ENCODE results near the gene SEMA6A. TPM values are rescaled to one million over a fixed set of nuclear protein-coding genes. Genes with fewer than 3 reads are reported as not detected.

SEMA6A gene
- total and polyA plus RNA-seq, 12 donors, result 2.9 to 11.3 (median 7.8) TPM

DNA sequence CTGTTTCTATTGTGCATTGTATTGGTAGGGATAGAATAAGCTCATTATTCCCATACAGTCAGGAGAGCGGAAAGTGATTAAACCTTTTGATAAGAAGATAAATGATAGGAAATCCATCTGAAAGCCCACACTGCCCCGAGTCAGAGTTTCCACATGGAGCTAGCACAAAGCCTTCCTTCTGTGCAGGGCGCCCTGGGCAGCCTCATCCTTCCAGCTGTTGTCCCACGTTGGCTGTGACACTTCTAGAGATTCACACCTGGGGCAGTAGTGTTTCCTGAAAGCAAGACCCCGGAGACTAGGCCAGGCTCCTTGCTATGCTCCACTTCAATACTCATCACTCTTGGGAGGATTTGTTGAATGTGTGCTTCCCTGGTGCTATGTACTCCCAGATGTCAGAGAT is 172.4 kb downstream of the SEMA6A start:
- Histone ChIP-seq H3K4me3 (no peak overlapping the region), H3K36me3 (peaks cover 0 to 6% (median 0%) of the 10 kb centered on the region in 9 donors), H3K27ac (no peak overlapping the region), H3K27me3 (no peaks in the 10 kb centered on the region), H3K4me1 (peaks cover 0 to 22% (median 9%) of the 10 kb centered on the region in 9 donors), H3K9me3 (no peaks in the 10 kb centered on the region)
- no peak for DNase-seq
- peak in 2 of 8 donors; percentile 26 to 50 for ATAC-seq
- TF ChIP-seq, protein P1, sequence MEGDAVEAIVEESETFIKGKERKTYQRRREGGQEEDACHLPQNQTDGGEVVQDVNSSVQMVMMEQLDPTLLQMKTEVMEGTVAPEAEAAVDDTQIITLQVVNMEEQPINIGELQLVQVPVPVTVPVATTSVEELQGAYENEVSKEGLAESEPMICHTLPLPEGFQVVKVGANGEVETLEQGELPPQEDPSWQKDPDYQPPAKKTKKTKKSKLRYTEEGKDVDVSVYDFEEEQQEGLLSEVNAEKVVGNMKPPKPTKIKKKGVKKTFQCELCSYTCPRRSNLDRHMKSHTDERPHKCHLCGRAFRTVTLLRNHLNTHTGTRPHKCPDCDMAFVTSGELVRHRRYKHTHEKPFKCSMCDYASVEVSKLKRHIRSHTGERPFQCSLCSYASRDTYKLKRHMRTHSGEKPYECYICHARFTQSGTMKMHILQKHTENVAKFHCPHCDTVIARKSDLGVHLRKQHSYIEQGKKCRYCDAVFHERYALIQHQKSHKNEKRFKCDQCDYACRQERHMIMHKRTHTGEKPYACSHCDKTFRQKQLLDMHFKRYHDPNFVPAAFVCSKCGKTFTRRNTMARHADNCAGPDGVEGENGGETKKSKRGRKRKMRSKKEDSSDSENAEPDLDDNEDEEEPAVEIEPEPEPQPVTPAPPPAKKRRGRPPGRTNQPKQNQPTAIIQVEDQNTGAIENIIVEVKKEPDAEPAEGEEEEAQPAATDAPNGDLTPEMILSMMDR (IDR thresholded peaks at IDR 0.05), result no peak
- intact Hi-C loops (cut with DNase I), result loop anchor here in 1 of 10 donors (5.0 kb wide), 1 partner anchor 35 kb away; no protein-coding TSS in a partner anchor
- WGBS, 2 donors, result 74% methylated on average over 5 of the region's 5 CpGs

DNA sequence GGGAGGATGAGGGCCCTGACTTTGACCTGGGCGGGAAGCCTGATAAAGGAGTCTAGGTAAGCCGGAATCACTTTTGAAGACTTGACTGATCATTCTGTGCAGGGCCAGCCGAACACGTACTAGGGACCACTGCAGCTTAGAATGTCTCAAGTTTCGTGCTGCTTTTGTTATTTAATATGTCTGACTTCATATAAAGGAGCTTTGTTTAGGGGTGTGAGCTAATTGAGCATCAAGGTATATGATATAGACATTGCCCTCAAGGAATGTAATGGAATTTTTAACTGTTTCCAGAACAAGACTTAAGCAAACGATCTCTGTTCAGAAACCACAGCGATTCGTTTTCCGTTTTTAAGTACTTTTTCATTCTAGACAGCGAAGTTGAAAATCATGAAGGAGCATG is 173.0 kb downstream of the SEMA6A start:
- Histone ChIP-seq H3K36me3 (peaks cover 0 to 6% (median 0%) of the 10 kb centered on the region in 9 donors), H3K27ac (no peak overlapping the region), H3K4me3 (no peak overlapping the region), H3K4me1 (peaks cover 0 to 26% (median 13%) of the 10 kb centered on the region in 9 donors), H3K9me3 (no peaks in the 10 kb centered on the region), H3K27me3 (no peaks in the 10 kb centered on the region)
- TF ChIP-seq, protein P1 (IDR thresholded peaks at IDR 0.05), result no peak
- ATAC-seq (no peak), DNase-seq (no peak)
- WGBS, 2 donors, result 94 to 95% methylated on average over 10 of the region's 10 CpGs
- intact Hi-C loops (cut with DNase I), result loop anchor here in 1 of 10 donors (5.0 kb wide), 1 partner anchor 36 kb away; no protein-coding TSS in a partner anchor

DNA sequence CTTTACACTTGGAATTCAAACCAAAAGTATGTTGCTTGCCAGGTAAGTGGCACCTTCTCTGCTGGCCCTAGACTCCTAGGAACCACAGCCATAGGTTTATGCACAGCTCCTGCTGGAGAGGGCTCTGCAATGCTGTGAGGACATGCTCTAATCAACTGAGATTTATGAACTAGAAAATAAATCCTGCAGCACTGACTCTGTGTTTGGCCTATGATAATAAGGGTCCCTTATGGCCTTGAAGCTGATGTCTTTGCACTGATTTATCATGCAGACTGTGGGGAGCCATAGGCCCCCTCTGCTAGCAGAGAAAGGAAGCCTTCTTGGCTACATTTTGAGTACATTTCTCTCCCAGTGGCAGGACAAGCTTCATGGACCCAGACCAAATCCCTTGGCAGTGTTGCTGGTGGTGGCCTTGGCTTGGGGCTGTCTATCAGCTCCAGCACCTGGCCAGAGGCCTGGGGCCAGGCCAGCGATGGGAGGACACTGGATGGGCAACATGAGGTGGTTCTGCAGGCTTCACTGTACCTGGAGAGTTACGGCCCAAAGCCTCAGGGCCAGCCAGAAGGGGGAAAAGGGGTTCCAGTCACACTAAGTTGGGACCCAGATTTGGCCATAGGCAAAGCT is 178.0 kb downstream of the SEMA6A start:
- DNase-seq (no peak), ATAC-seq (peak in 3 of 8 donors; percentile 25 to 47 (median 44))
- TF ChIP-seq, protein P1 (IDR thresholded peaks at IDR 0.05), result no peak
- WGBS, 2 donors, result 77 to 95% methylated on average over 2 of the region's 2 CpGs
- peak overlapping the region in 6 of 10 donors; percentile 26 to 67 (median 51) for H3K27ac ChIP-seq
- no peaks in the 10 kb centered on the region for H3K27me3 ChIP-seq
- H3K36me3 ChIP-seq, result peaks cover 0 to 6% (median 0%) of the 10 kb centered on the region in 9 donors
- H3K9me3 ChIP-seq, result no peaks in the 10 kb centered on the region
- no peak overlapping the region for H3K4me3 ChIP-seq
- H3K4me1 ChIP-seq, result peaks cover 10 to 30% (median 22%) of the 10 kb centered on the region in 9 donors
- intact Hi-C loops (cut with DNase I), result no loop called here

DNA sequence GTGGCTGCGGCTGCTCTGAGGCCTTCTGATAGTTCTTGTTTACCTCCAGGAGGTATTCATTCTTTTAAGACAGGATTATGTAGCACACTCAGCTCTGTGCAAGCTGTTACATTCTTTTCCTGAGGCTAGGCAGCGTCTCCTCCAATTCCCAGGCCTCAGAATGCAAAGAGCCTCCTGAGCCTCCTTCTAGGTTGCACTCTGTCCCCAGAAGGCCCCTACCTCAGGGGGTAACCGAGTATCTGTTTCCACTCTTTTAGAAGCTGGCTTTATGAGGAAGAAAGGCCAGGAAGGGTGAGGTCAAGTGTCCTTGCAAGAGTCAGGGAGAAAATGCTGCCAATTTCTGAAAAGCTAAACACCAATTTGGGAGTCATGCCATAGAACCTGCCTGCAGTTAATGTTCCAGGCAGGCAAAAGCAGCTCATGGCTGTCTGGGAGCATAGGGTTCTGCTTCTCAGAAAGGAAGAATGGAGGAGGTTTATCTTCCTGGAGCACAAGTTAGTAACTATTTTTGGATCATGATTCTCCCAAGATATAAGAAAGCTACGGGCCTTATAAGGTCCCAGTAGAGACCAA is 178.9 kb downstream of the SEMA6A start:
- H3K27me3 ChIP-seq, result no peaks in the 10 kb centered on the region
- H3K27ac ChIP-seq, result peak overlapping the region in 8 of 10 donors; percentile 21 to 67 (median 50)
- DNase-seq (no peak), ATAC-seq (peak in 7 of 8 donors; percentile 30 to 83 (median 61))
- intact Hi-C loops (cut with DNase I), result no loop called here
- TF ChIP-seq, protein P1 (IDR thresholded peaks at IDR 0.05), result no peak
- no peak overlapping the region for H3K4me3 ChIP-seq
- WGBS, 2 donors, result 38 to 42% methylated on average over 4 of the region's 4 CpGs
- H3K4me1 ChIP-seq, result peaks cover 10 to 30% (median 22%) of the 10 kb centered on the region in 9 donors
- H3K36me3 ChIP-seq, result peaks cover 0 to 6% (median 0%) of the 10 kb centered on the region in 9 donors
- no peaks in the 10 kb centered on the region for H3K9me3 ChIP-seq
